ENCODE measurements around the gene SURF6.

DNA sequence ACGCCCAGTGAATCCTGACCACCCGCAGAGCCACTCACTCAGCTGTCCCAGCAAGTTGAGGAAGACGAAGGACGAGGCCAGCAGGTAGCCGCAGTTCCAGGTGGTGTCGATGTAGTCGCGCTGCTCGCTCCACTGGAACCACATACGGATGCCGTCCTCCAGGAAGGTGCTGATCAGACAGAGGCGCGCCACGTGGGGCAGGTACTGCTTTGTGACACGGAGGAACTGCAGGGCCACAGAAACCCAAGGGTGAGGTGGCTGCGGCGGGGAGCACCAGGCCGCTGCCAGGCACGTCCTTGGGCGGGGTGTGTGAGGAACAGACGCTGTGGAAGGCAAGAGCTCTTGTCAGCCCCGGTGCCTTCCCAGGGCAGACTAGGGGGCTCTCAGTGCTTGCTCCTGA is 31.2 kb upstream of the SURF6 start:
- TF ChIP-seq POLR2A (IDR thresholded peaks at IDR 0.05) (no peak), CTCF (IDR thresholded peaks at IDR 0.05) (no peak)
